Ishikawa (cell line): ENCODE data around the gene ARMH3.

Experiments
- CEBPB ChIP-seq: IDR thresholded peaks from 2 replicates; pipeline ENCODE4 v1.6.1; 2012
- EP300 ChIP-seq: IDR thresholded peaks from 2 replicates; pipeline ENCODE4 v1.6.1; 2012; ENCODE audit warnings: borderline replicate concordance
- MAX ChIP-seq: IDR thresholded peaks from 2 replicates; pipeline ENCODE4 v1.6.1; 2012
- RAD21 ChIP-seq: IDR thresholded peaks from 2 replicates; pipeline ENCODE4 v1.6.1; 2012; ENCODE audit warnings: low read depth
- REST ChIP-seq: IDR thresholded peaks from 2 replicates; pipeline ENCODE4 v1.6.1; 2012; ENCODE audit warnings: low read depth, mild to moderate bottlenecking

- TF ChIP-seq RAD21 (no peak), MAX (no peak), REST (no peak), EP300 (no peak), CEBPB (no peak)
These were observed 8.5 kb upstream of the ARMH3 start for GRCh38 chr10:102064503-102064867.
